ENCODE data around the gene YPEL1.
"Not testable (repeated sequence)": the region's sequence is repeated elsewhere in the genome, so short reads cannot be mapped to it uniquely, and the experiment has no call there.

GRCh38 chr22:21724496-21724895 lies 11.1 kb downstream of the YPEL1 start:
- not testable (repeated sequence) for TF ChIP-seq CTCF, POLR2A, POLR2AphosphoS5, EP300 (IDR thresholded peaks at IDR 0.05)

Measured in suprapubic skin (tissue), 4 donors.